ENCODE measurements around the gene VAV2. TPM values are rescaled to one million over a fixed set of nuclear protein-coding genes. Genes with fewer than 3 reads are reported as not detected.
A peak's percentile ranks its signal among the peaks of the same experiment; 100 is the strongest.

VAV2 gene
- total RNA-seq, 3 donors from 2014 or later, result 29.4 to 34.8 (median 34.5) TPM

- no peak for ATAC-seq
- DNase-seq, result peak in 1 of 3 donors; percentile 22
Measured at GRCh38 chr9:133716564-133717112, 275.5 kb downstream of the VAV2 start.

DNA sequence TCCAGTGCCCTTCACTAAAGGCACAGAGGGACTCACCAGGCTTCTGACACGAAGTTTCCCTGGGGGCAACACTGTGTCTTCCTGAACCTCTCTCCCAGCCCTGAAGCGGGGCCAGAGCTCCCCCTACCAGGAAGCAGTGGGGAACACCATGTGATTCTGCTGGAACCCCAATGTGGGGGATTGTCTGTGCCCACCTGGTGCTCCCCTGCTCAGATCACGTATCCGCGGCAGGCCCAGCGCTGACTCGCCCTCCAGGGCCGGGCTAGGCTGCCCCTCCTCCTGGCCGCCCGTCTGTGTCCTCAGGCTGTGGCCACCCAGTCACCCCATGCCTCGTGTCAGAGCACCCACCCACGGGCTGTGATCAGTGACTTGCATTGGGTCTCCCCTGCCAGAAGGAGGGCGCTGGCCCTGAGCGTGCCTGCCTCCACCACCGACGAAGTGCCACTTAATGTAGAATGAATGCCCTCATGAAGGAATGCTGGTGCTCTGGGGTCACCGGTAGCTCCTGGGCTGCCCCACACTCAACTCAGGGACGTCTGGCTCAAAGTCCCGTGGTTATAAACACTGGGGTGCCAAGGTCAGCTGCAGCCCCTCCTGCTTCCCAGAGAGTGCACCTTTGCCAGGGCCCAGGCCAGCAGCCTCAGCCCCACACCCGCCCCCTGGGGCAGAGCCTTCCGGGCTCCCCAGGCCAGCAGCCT lies 276.1 kb downstream of the VAV2 start:
- ATAC-seq, result no peak
- Histone ChIP-seq H3K36me3 (ENCODE audit: low read depth) (no peaks in the 10 kb centered on the region), H3K4me1 (ENCODE audit: low read depth) (no peaks in the 10 kb centered on the region), H3K4me3 (no peak overlapping the region), H3K9me3 (no peaks in the 10 kb centered on the region)
- DNase-seq, result peak in 2 of 3 donors; percentile 31 to 39
- intact Hi-C loops (cut with DNase I, micrococcal nuclease), result loop anchor here in 1 of 2 donors (5.0 kb wide), 1 partner anchor 184 kb away; the partner anchor contains the start of gene ADAMTSL2
- TF ChIP-seq CTCF (IDR thresholded peaks at IDR 0.05), result no peak

More at GRCh38 chr9:133716564-133717112, 275.5 kb downstream of the VAV2 start:
- no peak overlapping the region for H3K4me3 ChIP-seq
- intact Hi-C loops (cut with DNase I, micrococcal nuclease), result loop anchor here in 1 of 2 donors (5.0 kb wide), 1 partner anchor 184 kb away; the partner anchor contains the start of gene ADAMTSL2
- no peaks in the 10 kb centered on the region for H3K9me3 ChIP-seq
- H3K4me1 ChIP-seq (ENCODE audit: low read depth), result no peaks in the 10 kb centered on the region
- no peak for TF ChIP-seq CTCF (IDR thresholded peaks at IDR 0.05)
- H3K36me3 ChIP-seq (ENCODE audit: low read depth), result no peaks in the 10 kb centered on the region

DNA sequence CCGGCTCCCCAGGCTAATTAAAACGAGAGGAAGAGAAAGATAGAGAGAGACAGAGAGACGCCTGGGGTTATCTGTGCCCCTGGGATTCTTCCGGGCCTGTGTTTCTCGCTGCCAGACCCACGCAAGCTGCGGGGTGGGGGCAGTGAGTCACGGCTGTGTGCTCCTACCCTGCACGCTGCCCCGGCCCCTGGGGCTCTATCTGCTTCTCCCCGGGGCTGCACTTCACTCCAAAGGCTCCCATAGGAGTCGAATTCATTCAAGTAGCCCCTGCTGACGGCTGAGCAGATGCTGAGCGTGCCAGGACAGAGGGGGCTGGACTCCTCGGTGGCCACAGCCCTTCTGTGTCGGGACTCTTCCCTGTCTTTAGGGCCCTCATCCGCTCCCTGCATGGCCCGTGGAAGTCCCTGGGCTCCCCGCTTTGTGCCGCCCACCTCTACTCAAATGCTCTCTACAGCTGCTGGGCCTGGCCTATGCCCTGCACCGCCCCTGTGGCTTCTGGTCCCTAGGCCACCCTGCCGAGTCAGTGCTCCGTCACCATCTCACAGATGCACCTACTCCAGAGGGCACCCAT lies 276.7 kb downstream of the VAV2 start:
- ATAC-seq (no peak), DNase-seq (peak in 1 of 3 donors; percentile 37)
- Histone ChIP-seq H3K4me3 (no peak overlapping the region), H3K4me1 (ENCODE audit: low read depth) (no peaks in the 10 kb centered on the region), H3K9me3 (no peaks in the 10 kb centered on the region), H3K36me3 (ENCODE audit: low read depth) (no peaks in the 10 kb centered on the region)
- TF ChIP-seq CTCF (IDR thresholded peaks at IDR 0.05), result no peak
- intact Hi-C loops (cut with DNase I, micrococcal nuclease), result loop anchor here in 1 of 2 donors (5.0 kb wide), 1 partner anchor 183 kb away; the partner anchor contains the start of gene ADAMTSL2

DNA sequence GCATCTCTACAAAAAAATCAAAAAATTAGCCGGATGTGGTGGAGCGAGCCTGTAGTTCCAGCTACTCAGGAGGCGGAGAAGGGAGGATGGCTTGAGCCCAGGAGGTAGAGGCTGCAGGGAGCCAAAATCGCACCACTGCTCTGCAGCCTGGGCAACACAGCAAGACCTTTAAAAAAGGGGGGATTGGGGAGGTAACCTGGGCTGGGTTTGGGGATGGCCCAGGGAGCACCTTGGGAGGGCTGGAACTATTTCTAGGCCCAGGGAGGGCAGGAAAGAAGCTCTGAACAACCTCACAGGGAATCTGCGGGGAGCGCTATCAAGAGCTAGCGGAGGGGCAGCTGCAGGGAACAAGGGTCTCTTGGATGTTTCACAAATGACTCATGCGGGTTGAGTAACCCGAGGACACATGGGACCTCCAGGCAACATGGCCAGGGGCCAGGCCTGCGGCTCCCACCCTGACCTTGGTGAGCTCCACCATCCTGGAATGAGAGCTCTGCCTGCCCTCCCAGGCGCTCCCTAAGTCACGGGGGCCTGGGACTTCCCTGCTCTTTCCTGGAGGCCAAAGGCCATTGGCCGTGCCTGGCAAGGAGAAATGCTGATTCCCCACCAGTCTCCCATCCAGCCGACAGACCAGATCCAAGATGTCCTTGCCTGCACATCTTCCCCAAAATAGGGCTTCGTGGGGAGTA lies 277.4 kb downstream of the VAV2 start:
- TF ChIP-seq CTCF (IDR thresholded peaks at IDR 0.05), result no peak
- intact Hi-C loops (cut with DNase I, micrococcal nuclease), result loop anchor here in 1 of 2 donors (5.0 kb wide), 1 partner anchor 182 kb away; the partner anchor contains the start of gene ADAMTSL2
- Histone ChIP-seq H3K4me3 (no peak overlapping the region), H3K4me1 (ENCODE audit: low read depth) (no peaks in the 10 kb centered on the region), H3K36me3 (ENCODE audit: low read depth) (no peaks in the 10 kb centered on the region), H3K9me3 (no peaks in the 10 kb centered on the region)
- ATAC-seq (no peak), DNase-seq (peak in 2 of 3 donors; percentile 40 to 48)

- no peak for TF ChIP-seq CTCF (IDR thresholded peaks at IDR 0.05)
- H3K4me1 ChIP-seq (ENCODE audit: low read depth), result no peaks in the 10 kb centered on the region
- no peak overlapping the region for H3K4me3 ChIP-seq
- ATAC-seq (no peak), DNase-seq (no peak)
- no peaks in the 10 kb centered on the region for H3K9me3 ChIP-seq
- no peaks in the 10 kb centered on the region for H3K36me3 ChIP-seq (ENCODE audit: low read depth)
- intact Hi-C loops (cut with DNase I, micrococcal nuclease), result no loop called here
Measured at GRCh38 chr9:133713960-133714495, 278.1 kb downstream of the VAV2 start.
